HL-60 (cell line): ENCODE measurements around the gene EP300.

Experiments
- CTCF ChIP-seq: IDR thresholded peaks from one replicate; pipeline ENCODE4 v1.5.1; 2011; ENCODE audit warnings: low read length, control low read depth, inconsistent platforms; ENCODE audit not compliant: insufficient read depth
- GABPA ChIP-seq: IDR thresholded peaks from 2 replicates; pipeline ENCODE4 v1.6.1; 2012; ENCODE audit warnings: low read depth
- POLR2AphosphoS5 ChIP-seq: IDR thresholded peaks from 2 replicates; pipeline ENCODE4 v1.6.1; 2012; ENCODE audit warnings: low read depth
- TF ChIP-seq, protein P1 (sequence below): IDR thresholded peaks from 2 replicates; pipeline ENCODE4 v1.6.1; 2012; ENCODE audit warnings: low read depth; ENCODE audit not compliant: insufficient replicate concordance

- TF ChIP-seq CTCF (no peak), GABPA (no peak), POLR2AphosphoS5 (no peak)
- TF ChIP-seq, protein P1, sequence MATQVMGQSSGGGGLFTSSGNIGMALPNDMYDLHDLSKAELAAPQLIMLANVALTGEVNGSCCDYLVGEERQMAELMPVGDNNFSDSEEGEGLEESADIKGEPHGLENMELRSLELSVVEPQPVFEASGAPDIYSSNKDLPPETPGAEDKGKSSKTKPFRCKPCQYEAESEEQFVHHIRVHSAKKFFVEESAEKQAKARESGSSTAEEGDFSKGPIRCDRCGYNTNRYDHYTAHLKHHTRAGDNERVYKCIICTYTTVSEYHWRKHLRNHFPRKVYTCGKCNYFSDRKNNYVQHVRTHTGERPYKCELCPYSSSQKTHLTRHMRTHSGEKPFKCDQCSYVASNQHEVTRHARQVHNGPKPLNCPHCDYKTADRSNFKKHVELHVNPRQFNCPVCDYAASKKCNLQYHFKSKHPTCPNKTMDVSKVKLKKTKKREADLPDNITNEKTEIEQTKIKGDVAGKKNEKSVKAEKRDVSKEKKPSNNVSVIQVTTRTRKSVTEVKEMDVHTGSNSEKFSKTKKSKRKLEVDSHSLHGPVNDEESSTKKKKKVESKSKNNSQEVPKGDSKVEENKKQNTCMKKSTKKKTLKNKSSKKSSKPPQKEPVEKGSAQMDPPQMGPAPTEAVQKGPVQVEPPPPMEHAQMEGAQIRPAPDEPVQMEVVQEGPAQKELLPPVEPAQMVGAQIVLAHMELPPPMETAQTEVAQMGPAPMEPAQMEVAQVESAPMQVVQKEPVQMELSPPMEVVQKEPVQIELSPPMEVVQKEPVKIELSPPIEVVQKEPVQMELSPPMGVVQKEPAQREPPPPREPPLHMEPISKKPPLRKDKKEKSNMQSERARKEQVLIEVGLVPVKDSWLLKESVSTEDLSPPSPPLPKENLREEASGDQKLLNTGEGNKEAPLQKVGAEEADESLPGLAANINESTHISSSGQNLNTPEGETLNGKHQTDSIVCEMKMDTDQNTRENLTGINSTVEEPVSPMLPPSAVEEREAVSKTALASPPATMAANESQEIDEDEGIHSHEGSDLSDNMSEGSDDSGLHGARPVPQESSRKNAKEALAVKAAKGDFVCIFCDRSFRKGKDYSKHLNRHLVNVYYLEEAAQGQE: no peak
Measured at GRCh38 chr22:41201141-41201540, 108.7 kb downstream of the EP300 start.
